NCI-H2171 (cell line): ENCODE results near the gene HOXA4.

Experiments
- DNase-seq: peaks from one replicate; lab custom pipeline; 2025; lab: John Stamatoyannopoulos, UW

Gene HOXA4

DNA sequence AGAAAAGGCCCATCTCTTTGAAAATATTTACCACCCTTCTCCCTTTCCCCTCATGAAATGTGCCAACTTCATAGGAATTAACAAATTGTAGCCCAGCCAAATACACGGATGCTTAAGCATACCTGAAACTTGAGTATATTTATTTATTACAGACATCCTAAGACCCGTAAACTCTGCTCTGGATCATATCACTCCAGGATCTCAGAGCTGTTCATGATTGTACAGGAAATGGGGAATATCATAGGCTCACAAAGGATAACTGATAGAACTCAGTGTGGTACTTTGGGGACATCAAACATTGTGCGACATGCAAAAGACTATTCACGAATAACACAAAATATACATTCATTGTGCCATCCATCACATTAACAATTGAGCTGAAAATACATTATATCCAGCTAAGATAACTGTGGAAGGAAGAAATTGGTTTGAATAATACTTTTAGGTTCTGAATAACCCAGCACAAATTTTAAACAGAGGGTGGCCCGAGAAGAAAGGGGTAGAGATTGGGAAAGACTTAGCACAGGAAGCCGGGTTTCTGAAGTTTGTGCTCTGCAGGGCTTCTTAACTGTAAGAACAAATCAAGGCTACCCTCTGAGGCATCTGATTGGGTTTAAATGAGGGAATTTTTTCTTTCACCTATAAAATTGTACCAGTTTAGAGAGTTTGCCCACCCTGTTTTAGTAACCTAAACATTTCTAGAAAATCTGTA, 37.2 kb downstream of the HOXA4 start:
- DNase-seq: no peak

DNA sequence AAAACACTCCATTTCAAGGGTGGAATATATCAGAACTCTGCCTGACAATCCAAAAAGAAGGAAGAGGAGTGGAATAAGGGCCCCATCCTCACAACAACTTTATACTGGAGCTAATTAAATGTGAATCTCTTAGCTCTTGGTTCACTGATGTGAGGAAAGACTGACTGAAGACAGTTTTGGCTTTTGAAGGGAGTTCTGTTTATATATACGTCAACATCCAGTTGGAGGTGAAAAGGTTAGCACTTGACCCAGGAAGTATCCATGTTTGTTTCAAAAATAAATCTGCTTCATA, 37.8 kb downstream of the HOXA4 start:
- no peak for DNase-seq

DNA sequence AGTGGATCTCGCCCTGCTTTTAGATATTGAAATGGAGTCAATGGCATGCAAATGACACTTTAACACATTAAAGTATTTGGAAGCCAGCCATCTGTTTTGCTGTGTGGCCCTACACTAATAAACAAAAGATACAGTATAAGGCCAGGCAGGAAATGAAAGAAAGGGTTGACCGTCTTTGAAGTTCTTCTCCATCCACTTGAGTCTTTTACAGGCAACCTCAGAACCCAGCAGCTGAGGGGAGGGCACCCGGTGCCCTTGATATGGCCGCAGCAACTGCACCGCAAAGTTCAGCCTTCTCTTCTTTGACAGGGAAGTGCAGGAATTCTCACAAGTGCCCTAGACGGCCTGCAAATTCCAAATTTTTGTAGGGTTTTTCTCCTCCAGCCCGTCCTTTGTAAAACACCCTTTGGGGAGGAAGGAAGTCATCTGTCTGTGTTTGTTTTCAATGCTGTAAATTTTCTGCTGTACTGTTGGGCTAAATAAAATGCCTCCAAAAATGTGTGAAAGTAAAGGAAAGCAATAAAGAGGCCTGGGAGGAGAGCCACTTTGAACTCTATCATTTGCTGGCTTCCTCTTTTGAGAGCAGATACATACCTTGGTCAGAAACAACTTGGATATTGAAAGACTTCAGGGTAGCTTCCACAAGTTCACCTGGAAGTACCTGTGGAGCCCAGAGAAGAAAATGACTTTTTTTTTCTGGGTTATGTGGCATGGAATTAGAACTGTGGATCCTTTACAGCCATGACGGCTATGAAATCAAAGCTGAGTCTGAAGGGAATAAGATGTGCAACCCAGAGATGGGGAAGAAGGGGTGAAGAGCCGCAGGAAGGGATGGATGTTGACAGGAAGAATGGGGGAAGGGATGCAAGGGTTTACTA, 38.4 kb downstream of the HOXA4 start:
- no peak for DNase-seq

DNA sequence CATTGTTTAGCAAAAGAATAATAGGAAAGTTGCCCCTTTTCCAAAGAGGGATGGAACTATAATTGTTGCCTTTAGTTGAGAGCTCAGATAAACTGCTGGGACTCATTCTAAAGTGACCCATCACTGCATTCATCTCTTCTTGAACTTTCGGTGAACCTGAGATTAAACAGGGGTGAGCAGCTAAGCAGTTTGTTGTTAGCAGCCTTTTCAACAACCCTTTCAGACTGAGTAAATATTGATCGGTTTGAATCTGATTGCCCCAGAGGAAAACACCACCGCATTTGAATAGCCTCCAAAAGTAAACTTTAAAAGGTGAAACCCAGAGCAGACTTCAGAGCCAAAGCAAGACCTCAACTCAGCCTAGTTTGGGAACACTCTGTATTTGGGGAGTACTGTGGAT, 39.5 kb downstream of the HOXA4 start:
- DNase-seq: no peak

DNA sequence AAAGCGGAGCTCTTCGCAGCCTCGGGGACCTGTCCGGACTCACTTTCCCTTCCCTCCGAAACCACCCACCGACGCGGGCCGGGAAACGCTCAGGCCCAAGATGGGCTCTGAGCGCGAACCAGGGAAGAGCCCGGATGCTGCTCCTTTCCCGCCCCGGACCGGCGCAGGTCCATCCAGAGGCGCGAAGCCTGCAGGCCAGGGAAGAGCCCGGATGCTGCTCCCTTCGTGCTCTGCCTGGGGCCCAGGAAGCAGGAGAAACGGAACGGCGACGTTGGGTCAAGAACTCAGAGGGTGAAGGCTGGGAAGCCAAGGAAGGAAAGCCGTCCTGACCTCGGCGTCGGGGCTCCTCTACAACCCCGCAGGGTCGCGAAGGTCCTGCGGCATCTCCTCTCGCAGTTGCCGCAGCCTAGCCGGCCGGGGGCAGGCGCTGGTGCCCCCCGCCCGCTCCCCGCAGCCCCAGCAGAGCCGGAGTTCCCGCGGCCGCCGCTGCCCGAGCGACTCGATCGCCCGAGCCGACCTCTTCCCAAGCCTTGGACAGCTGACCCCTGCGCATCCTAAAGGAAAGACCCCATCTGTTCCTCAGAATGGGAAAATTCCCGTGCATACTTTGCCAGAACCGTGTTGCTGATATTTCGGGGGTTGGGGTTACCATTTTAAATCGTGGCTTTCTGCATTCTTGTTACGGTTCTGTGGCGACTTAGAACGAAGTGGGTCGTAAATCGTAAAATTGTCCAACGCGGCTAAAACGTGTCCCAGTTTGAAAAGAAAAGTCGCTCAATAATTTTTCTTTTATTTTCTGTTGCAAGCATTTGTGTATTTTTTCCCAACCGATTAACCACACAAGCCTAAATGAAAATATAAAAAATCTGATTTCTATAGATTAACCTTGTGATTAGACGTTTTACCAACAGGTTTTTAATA, 42.3 kb downstream of the HOXA4 start:
- DNase-seq: no peak

GRCh38 chr7:27083646-27084045, 46.9 kb downstream of the HOXA4 start:
- no peak for DNase-seq

GRCh38 chr7:27082171-27082570, 48.4 kb downstream of the HOXA4 start:
- DNase-seq: no peak

DNA sequence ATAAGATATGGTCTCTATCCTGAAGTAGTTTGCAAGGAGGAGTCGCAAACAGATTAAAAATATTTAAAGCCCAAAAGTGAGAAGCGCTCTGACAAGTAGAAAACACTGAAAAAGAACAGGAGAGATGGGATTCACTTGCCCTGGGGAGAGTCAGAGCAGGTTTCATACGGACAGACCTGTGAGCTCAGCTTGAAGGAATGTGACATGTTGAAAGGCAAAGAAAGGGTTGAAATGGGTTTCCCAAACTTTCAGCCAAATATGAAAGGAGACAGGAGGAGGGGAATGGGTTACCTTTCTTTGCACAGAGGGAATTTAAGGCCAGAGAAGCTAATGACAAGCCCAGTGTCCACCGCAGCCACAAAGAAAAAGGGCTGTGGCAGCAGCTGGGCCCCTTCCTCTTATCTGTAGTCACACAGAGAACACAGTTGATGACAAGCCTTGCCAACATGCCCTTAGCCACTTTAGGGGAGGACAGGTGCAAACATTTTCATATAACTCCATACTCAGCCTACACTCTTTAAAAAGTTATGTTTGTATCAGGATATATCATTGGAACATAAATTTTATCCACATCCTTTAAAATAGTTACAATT, 49.6 kb downstream of the HOXA4 start:
- DNase-seq: no peak

DNA sequence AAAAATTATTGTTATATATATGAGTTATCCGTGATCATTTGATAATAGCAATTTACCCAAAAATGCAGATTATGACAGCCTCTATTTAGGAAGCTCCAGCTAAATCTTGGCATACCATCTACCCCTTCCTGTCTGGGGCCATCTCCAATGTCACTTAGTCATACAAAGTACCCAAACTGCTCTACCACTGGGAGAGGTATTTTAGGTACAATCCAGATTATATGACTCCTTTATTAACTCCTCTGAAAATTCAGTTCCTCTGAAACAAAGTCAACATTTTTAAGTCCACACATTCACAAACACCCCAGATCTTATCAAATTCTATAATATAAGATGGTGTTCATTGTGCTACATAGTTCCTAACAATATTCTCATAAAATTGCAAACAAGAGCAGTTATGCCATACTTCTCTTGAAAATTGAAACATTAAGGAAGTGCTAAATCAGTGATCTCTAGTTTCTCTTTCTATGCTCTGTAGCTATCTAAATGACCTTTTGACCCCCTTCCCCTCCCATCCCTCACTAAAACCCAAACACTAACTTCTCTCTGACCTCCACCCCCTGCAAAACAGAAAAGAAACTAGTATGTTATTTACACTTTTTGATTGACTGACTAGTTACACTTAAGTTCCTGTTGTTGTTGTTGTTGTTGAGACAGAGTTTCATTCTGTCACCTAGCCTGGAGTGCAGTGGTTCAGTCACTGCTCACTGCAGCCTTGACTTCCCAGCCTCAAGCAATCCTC, 51.2 kb downstream of the HOXA4 start:
- no peak for DNase-seq

GRCh38 chr7:27078616-27079233, 51.8 kb downstream of the HOXA4 start:
- DNase-seq: no peak
